Pancreas (tissue), 10 donors: Measurements from ENCODE around the gene NEDD9. TPM values are rescaled to one million over a fixed set of nuclear protein-coding genes. Genes with fewer than 3 reads are reported as not detected.

Experiments used
- ATAC-seq, 4 donors: fragments of 200-7000 bp; cut with Tn5 transposase; one replicate each; pipeline versions ENCODE4 v1.8.0 to v1.9.1; 2020; ENCODE audit warnings: mild to moderate bottlenecking in 4 of 4, moderate library complexity in 4 of 4
- DNase-seq, 6 donors: peaks; one replicate each; pipeline ENCODE4 v3.0.0-alpha.2; 2020
- FAIRE-seq: peaks from 2 replicates; lab custom pipeline; 2012; peaks lifted over from hg19 to GRCh38; lab: Jason Lieb, UNC
- H3K27ac ChIP-seq, 4 donors: fragments of 200-600 bp; sonication (generic); 1 replicate in 3 of 4; 2 replicates in 1 of 4; pipeline versions ENCODE4 v1.5.0 to v1.8.0; 2020
- H3K27me3 ChIP-seq, 4 donors: fragments of 200-600 bp; one replicate each; pipeline ENCODE4 v1.8.0; 2021
- H3K36me3 ChIP-seq, 3 donors: fragments of 200-600 bp; sonication (generic) in 1 of 3; one replicate each; pipeline versions ENCODE4 v1.5.0 to v1.8.0; 2020 to 2021
- H3K4me1 ChIP-seq, 3 donors: fragments of 200-600 bp; one replicate each; pipeline ENCODE4 v1.8.0; 2021
- H3K4me3 ChIP-seq, 4 donors: fragments of 200-600 bp; sonication (generic) in 2 of 4; one replicate each; pipeline versions ENCODE4 v1.5.0 to v1.8.0; 2020 to 2021
- H3K9me3 ChIP-seq, 4 donors: fragments of 200-600 bp; one replicate each; pipeline ENCODE4 v1.8.0; 2021
- WGBS, 2 donors: extraction: QIAGEN DNeasy Blood & Tissue Kit; methylation state at CpG; one replicate each; pipeline ENCODE4 v1.1.7; 2013; 5-methylcytosine and 5-hydroxymethylcytosine counted together
- intact Hi-C, 3 donors: fragments of 100-400 bp; cut with DNase I; formaldehyde crosslinking; loops; one replicate each; pipeline versions ENCODE4 v1.11.1 to v1.14.2; 2022
- polyA plus RNA-seq, 2 donors: library from polyadenylated mRNA; stranded (reverse); fragments of 200-250 nt; gene quantifications; one replicate each; pipeline ENCODE4 v1.2.3, GENCODE V29; 2013
- total RNA-seq, 6 donors: library from RNA; stranded (reverse); fragmentation: NEBNext Ultra II Directional in 4 of 6; extraction: Animal tissue kit (Norgen Biotek cat#: 25700) in 4 of 6; gene quantifications; one replicate each; pipeline versions ENCODE4 v1.2.1 to v1.2.4, GENCODE V29; 2021 to 2023
- TF ChIP-seq, protein P1 (sequence below), 4 donors: fragments of 200-600 bp; sonication (generic) in 3 of 4; IDR thresholded peaks; one replicate each; pipeline versions ENCODE4 v1.5.0 to v1.8.0; 2021; ENCODE audit warnings: antibody characterized with exemption in 4 of 4
- donor health status: healthy with polysubstance abuse.
- donor health status: DM: no; HTN: no; CAD: no; lungs with moderate emphysema.
- donor health status: DM: no; HTN: no; CAD: no.
- donor health status: control.
- donor health status: control.
- donor health status: Bipolar disorder and iron deficiency.
- donor health status: DM: yes; HTN: yes; CAD: no.
- donor health status: DM: no; HTN: no; CAD: no.
- donor health status: DM: no; HTN: no; CAD: no.
- donor health status: DM: yes; HTN: yes; CAD: no.

Gene NEDD9
- total and polyA plus RNA-seq, 8 donors = 4.8 to 13.2 (median 8.3) TPM

DNA sequence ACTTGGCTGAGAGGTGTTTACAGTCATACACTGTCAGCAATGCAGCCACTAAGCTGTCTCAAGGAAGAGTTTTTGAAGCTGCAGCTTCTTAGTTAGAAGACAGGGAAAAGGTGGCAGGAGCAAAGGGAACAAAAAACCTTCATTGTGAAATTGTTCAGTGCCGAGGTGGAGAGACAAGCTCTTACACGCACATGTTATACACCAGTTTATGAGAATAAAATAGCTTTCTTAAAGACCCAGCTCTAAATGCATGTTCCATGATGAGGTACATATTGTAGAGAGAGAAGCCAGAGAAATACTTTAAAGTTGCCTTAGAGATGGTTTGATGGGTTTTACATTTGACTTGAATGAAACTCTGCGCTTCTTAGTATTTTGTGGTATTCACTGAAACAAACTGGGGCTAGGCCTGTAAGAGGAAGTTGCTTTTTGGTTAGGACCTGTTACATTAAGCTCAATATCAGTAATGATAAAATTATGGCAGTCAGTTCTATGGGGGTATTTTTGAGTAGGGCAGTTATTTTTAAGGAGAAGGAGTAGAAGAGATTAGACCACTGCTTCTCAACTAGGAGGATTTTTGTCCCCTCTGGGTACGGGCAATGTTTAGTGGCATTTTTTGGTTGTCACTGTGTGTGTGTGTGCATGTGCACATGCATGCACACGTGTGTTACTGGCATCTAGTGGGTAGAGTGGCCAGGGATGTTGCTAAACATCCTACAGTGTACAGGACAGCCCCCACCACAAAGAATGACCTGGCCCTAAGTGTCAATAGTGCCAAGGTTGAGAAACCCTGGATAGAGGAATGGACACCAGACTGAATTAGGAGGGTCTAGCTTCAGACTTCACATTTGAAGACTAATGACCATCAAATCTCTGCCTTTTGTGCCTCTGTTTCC lies 9.8 kb downstream of the NEDD9 start:
- TF ChIP-seq, protein P1, sequence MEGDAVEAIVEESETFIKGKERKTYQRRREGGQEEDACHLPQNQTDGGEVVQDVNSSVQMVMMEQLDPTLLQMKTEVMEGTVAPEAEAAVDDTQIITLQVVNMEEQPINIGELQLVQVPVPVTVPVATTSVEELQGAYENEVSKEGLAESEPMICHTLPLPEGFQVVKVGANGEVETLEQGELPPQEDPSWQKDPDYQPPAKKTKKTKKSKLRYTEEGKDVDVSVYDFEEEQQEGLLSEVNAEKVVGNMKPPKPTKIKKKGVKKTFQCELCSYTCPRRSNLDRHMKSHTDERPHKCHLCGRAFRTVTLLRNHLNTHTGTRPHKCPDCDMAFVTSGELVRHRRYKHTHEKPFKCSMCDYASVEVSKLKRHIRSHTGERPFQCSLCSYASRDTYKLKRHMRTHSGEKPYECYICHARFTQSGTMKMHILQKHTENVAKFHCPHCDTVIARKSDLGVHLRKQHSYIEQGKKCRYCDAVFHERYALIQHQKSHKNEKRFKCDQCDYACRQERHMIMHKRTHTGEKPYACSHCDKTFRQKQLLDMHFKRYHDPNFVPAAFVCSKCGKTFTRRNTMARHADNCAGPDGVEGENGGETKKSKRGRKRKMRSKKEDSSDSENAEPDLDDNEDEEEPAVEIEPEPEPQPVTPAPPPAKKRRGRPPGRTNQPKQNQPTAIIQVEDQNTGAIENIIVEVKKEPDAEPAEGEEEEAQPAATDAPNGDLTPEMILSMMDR (IDR thresholded peaks at IDR 0.05) = no peak
- FAIRE-seq = no peak
- no peak overlapping the region for H3K4me3 ChIP-seq
- H3K9me3 ChIP-seq = no peaks in the 10 kb centered on the region
- peak overlapping the region in 1 of 4 donors; percentile 14 for H3K27ac ChIP-seq
- no peaks in the 10 kb centered on the region for H3K27me3 ChIP-seq
- no peak for DNase-seq
- H3K4me1 ChIP-seq = peaks cover 17 to 51% (median 22%) of the 10 kb centered on the region in 3 donors
- H3K36me3 ChIP-seq = no peaks in the 10 kb centered on the region
- 68 to 79% methylated on average over 5 of the region's 5 CpGs for WGBS, 2 donors
- intact Hi-C loops = no loop called here
- ATAC-seq = no peak

DNA sequence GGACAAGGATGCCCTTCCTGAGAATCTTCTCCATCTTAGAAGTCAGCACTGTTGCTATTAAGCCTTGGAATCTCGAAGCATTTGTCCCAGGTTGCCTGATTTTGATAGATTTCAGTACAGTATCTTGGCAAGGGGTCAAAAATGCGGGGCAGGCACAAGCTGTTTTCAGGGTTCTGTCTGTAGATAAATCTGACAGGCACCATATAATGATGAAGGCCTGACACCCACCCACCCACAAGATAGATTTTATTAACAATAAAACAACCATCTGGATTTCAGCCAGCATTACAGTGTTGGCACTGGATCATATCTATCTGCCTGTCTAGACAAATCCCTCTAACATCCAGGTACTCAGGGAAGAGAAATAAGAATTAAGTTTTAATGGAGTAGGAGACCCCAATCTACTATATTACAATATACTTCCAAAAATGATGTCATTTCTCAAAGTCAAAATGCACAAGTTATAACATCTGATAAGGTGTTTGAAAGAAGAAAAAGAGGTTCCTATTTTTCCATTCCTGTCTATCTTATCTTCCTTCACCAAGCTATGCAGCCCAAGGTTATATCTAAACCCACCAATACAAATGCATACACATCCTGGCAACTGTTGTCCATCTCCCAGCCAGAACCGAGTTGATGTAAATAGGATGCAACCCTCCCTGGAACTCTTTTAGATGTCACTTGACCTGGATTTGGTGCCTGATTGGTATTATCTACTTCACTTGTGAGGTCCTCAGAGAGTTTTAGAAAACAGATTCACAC lies 10.7 kb downstream of the NEDD9 start:
- Histone ChIP-seq H3K27ac (peak overlapping the region in 2 of 4 donors; percentile 21 to 22), H3K36me3 (no peaks in the 10 kb centered on the region), H3K27me3 (no peaks in the 10 kb centered on the region), H3K9me3 (no peaks in the 10 kb centered on the region), H3K4me1 (peaks cover 23 to 56% (median 30%) of the 10 kb centered on the region in 3 donors), H3K4me3 (no peak overlapping the region)
- FAIRE-seq (no peak), DNase-seq (no peak), ATAC-seq (no peak)
- intact Hi-C loops = no loop called here
- WGBS, 2 donors = 36 to 37% methylated on average over 3 of the region's 3 CpGs
- TF ChIP-seq, protein P1 (IDR thresholded peaks at IDR 0.05) = no peak

DNA sequence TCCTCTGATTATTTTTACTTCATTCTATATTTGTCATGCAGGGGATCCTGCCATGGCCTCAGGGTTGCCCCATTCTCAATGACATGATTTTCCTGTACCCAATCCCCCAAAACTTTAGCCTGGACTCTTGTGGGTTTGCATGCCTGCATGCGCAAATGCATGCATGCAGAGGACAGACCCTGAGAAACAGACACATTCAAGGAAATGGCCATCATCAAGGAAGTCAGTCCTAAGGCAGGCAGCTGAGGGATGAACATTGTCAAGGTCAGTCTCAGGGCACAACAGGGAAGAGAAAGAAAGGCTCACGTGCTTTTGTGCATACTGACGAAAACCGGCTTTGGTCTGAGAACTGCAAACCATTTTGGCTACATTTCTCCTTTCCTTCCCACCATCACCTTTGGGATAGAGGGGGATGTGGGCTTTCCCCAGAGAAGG lies 13.1 kb downstream of the NEDD9 start:
- H3K4me3 ChIP-seq = no peak overlapping the region
- no peaks in the 10 kb centered on the region for H3K27me3 ChIP-seq
- TF ChIP-seq, protein P1 (IDR thresholded peaks at IDR 0.05) = no peak
- no peaks in the 10 kb centered on the region for H3K9me3 ChIP-seq
- intact Hi-C loops = no loop called here
- FAIRE-seq (no peak), DNase-seq (no peak), ATAC-seq (no peak)
- no peaks in the 10 kb centered on the region for H3K36me3 ChIP-seq
- H3K4me1 ChIP-seq = peaks cover 23 to 63% (median 33%) of the 10 kb centered on the region in 3 donors
- peak overlapping the region in 3 of 4 donors; percentile 73 to 78 (median 78) for H3K27ac ChIP-seq
- 74 to 84% methylated on average over 4 of the region's 4 CpGs for WGBS, 2 donors

DNA sequence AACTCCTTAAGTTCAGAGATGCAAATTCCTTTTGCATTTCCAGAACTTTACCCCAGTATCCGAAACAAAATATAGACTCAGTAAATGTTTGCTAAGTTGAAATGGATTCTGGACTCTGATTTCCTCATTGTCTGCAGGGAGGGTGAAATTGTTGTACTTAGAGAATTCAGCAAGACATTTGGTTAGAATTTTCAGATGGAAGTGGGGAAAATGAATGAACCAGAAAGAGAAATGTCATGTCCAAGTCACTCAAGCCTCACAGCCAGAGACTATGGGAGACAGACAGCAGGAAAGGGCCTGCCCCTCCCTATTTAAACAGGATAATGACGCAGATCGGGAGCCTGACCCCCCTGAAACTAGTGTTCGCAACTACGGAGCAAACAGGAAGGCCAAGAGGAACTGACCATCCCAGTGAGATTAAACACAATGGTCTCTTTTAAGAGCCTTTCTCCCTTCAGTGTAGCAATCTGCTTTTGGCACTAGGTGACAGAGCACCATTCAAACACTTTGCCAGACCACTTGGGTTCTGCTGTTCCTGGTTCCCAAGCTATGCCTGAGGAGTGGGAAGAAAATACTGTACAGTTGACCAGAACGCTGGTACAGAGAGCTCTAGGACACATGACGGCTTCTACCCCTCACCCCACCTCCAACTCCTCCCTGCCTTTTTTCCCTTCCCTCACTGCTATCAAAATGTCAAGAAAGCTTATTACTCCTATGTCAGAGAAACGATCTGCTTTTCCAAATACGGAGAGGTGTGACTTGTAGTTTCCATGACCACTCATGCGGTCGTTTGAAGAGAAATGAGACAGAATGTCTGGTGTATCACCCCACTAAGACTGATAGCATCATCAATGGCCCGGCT lies 13.7 kb downstream of the NEDD9 start:
- Histone ChIP-seq H3K4me3 (no peak overlapping the region), H3K36me3 (no peaks in the 10 kb centered on the region), H3K27me3 (no peaks in the 10 kb centered on the region), H3K27ac (peak overlapping the region in 3 of 4 donors; percentile 73 to 78 (median 78)), H3K9me3 (no peaks in the 10 kb centered on the region), H3K4me1 (peaks cover 23 to 63% (median 33%) of the 10 kb centered on the region in 3 donors)
- whole genome bisulfite sequencing, 2 donors = 26 to 43% methylated on average over 12 of the region's 12 CpGs
- FAIRE-seq = no peak
- TF ChIP-seq, protein P1 (IDR thresholded peaks at IDR 0.05) = no peak
- intact Hi-C loops = no loop called here
- peak in 2 of 6 donors; percentile 34 to 50 for DNase-seq
- ATAC-seq = peak; percentile 44 to 72 (median 66)
